Natural killer cell (primary cell): ENCODE results near the gene SMURF2. TPM values are rescaled to one million over a fixed set of nuclear protein-coding genes. Genes with fewer than 3 reads are reported as not detected.

ENCODE experiments used
- ATAC-seq, 3 donors: fragments of 150-1000 bp in 2 of 3; fragments of 200-7000 bp in 1 of 3; cut with Tn5 transposase; 1 replicate in 1 of 3; 2 replicates in 2 of 3; pipeline ENCODE4 v1.10.0; 2021; ENCODE audit warnings: mild to moderate bottlenecking in 2 of 3, moderate library complexity in 2 of 3
- DNase-seq, 2 donors: peaks; one replicate each; pipeline versions ENCODE4 v3.0.0 to v3.0.0-alpha.2; 2013 to 2021; ENCODE audit warnings: mixed read lengths in 1 of 2
- H3K27ac ChIP-seq: one replicate; pipeline ENCODE4 v1.5.1; 2013; ENCODE audit warnings: mild to moderate bottlenecking, low read length
- H3K27me3 ChIP-seq: one replicate; pipeline ENCODE4 v1.6.1; 2013; ENCODE audit warnings: low read length; ENCODE audit not compliant: control insufficient read depth, insufficient read depth
- H3K36me3 ChIP-seq: one replicate; pipeline ENCODE4 v1.6.1; 2013; ENCODE audit warnings: low read length; ENCODE audit not compliant: control insufficient read depth, insufficient read depth
- H3K4me1 ChIP-seq: one replicate; pipeline ENCODE4 v1.6.1; 2013; ENCODE audit warnings: low read length; ENCODE audit not compliant: control insufficient read depth, insufficient read depth
- H3K4me3 ChIP-seq: one replicate; pipeline ENCODE4 v1.5.1; 2013; ENCODE audit warnings: low read length
- H3K9me3 ChIP-seq: one replicate; pipeline ENCODE4 v1.6.1; 2013; ENCODE audit warnings: low read length; ENCODE audit not compliant: control insufficient read depth, insufficient read depth
- H3K27ac Mint-ChIP-seq, 2 donors: one replicate each; pipeline ENCODE4 v1.8.0; 2022; ENCODE audit warnings: mild to moderate bottlenecking in 2 of 2, mixed read lengths in 2 of 2, moderate library complexity in 1 of 2
- H3K27me3 Mint-ChIP-seq, 2 donors: one replicate each; pipeline ENCODE4 v1.8.0; 2022; ENCODE audit warnings: low read depth in 2 of 2, mixed read lengths in 2 of 2
- H3K36me3 Mint-ChIP-seq: one replicate; pipeline ENCODE4 v1.8.0; 2022; ENCODE audit warnings: mixed read lengths
- H3K4me1 Mint-ChIP-seq, 2 donors: one replicate each; pipeline ENCODE4 v1.8.0; 2022; ENCODE audit warnings: mixed read lengths in 2 of 2
- H3K4me3 Mint-ChIP-seq: one replicate; pipeline ENCODE4 v1.8.0; 2022; ENCODE audit warnings: mild to moderate bottlenecking, moderate library complexity, mixed read lengths
- H3K9me3 Mint-ChIP-seq, 2 donors: one replicate each; pipeline ENCODE4 v1.8.0; 2022; ENCODE audit warnings: mixed read lengths in 2 of 2
- WGBS: methylation state at CpG from one replicate; pipeline ENCODE4 v1.1.7; 2013; ENCODE audit warnings: missing lambda C conversion rate; ENCODE audit not compliant: insufficient coverage; 5-methylcytosine and 5-hydroxymethylcytosine counted together
- intact Hi-C: fragments of 100-400 bp; cut with micrococcal nuclease; formaldehyde crosslinking; loops from one replicate; pipeline ENCODE4 v1.14.2; 2022
- total RNA-seq, 4 donors: library from RNA; stranded (reverse); fragments of 120-200 nt in 1 of 4; gene quantifications; one replicate each; pipeline versions ENCODE4 v1.2.3 to v1.2.4, GENCODE V29; 2013 to 2022
- TF ChIP-seq, protein P1 (sequence below): fragments of 200-600 bp; IDR thresholded peaks from one replicate; pipeline ENCODE4 v1.8.0; 2022; ENCODE audit warnings: antibody characterized with exemption

The SMURF2 gene
- total RNA-seq, 3 donors from 2014 or later (not counting 1 experiment from before 2014, with no cell fraction given), result 43.8 to 54.5 (median 46.5) TPM

DNA sequence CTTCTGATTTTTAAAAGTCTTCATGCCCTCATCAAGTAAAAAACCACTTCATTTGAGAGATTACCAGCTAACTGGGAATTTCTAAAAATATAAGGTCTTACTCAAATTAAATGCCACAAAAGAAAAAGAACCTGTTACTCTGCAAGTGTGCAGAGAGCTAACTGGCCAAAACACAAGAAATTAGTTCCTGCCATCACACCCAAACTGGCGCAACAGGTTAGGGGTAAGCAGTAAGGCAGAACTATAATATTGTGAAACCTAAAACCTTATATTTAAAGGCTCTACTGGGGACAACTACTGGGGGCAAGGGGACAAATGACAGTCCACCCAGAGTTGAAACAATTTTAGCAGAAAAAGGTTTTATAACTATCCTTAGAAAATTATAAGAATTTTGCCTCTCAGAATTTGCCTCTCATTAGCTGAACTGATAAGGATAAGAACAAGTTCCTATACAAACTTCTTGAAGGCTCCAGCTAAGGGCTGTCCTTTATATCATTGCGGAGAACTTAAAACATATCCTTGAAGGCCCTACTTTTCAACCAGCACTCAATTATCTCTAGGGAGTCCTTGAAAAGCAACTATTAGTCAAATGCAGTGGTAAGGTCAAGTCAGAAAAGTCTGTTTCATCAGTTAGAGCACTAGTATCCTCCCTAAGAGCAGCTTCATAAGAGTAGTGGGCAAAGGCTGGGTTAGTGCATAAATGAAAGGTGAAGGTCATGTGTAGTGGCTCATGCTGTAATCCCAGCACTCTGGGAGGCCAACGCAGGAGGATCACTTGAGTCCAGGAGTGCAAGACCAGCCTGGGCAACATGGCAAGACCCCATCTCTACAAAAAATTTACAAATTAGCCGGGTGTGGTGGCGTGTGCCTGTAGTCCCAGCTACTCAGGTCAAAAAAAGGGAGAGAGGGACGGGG lies 31.5 kb downstream of the SMURF2 start:
- Histone ChIP-seq H3K36me3 (no peaks in the 10 kb centered on the region), H3K27me3 (no peaks in the 10 kb centered on the region), H3K27ac (no peak overlapping the region), H3K4me1 (peaks cover 13% of the 10 kb centered on the region), H3K9me3 (no peaks in the 10 kb centered on the region), H3K4me3 (no peak overlapping the region)
- Mint-ChIP-seq H3K4me3 (peak overlapping the region; percentile 26), H3K36me3 (no peaks in the 10 kb centered on the region), H3K9me3 (no peaks in the 10 kb centered on the region), H3K27me3 (no peaks in the 10 kb centered on the region), H3K4me1 (peaks cover 81 to 84% of the 10 kb centered on the region in 2 donors), H3K27ac (peak overlapping the region; percentile 21 to 72)
- DNase-seq (no peak), ATAC-seq (no peak)
- TF ChIP-seq, protein P1, sequence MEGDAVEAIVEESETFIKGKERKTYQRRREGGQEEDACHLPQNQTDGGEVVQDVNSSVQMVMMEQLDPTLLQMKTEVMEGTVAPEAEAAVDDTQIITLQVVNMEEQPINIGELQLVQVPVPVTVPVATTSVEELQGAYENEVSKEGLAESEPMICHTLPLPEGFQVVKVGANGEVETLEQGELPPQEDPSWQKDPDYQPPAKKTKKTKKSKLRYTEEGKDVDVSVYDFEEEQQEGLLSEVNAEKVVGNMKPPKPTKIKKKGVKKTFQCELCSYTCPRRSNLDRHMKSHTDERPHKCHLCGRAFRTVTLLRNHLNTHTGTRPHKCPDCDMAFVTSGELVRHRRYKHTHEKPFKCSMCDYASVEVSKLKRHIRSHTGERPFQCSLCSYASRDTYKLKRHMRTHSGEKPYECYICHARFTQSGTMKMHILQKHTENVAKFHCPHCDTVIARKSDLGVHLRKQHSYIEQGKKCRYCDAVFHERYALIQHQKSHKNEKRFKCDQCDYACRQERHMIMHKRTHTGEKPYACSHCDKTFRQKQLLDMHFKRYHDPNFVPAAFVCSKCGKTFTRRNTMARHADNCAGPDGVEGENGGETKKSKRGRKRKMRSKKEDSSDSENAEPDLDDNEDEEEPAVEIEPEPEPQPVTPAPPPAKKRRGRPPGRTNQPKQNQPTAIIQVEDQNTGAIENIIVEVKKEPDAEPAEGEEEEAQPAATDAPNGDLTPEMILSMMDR, result no peak
- 100% methylated on average over 1 of the region's 6 CpGs for WGBS
- intact Hi-C loops, result no loop called here

DNA sequence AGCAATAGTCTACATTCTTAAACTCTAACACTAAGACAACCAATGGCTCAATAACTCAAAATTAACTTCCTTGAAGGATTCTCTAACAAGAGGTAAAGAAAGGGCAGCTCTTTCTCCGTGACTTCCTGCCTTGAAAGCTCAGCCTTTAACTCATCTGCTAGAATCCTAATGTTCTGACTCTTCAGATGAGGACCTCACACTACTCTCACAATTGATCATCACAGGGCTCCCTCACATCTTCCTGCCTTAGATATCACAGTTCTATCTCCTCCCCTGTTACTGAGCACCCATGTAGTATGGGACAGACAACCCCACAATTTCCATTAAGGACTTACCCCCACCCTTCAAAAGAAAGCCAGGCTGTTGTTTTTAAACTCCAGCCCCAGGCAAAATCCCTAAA lies 33.5 kb downstream of the SMURF2 start:
- H3K9me3 Mint-ChIP-seq, result no peaks in the 10 kb centered on the region
- Histone ChIP-seq H3K36me3 (peaks cover under 1% of the 10 kb centered on the region), H3K9me3 (no peaks in the 10 kb centered on the region), H3K4me1 (peaks cover 8% of the 10 kb centered on the region), H3K27ac (no peak overlapping the region), H3K27me3 (no peaks in the 10 kb centered on the region), H3K4me3 (no peak overlapping the region)
- 57% methylated on average over 1 of the region's 1 CpG for WGBS
- no peaks in the 10 kb centered on the region for H3K27me3 Mint-ChIP-seq
- H3K4me3 Mint-ChIP-seq, result peak overlapping the region; percentile 8
- H3K36me3 Mint-ChIP-seq, result no peaks in the 10 kb centered on the region
- ATAC-seq (peak; percentile 37 to 53 (median 52)), DNase-seq (peak in 1 of 2 donors; percentile 20)
- TF ChIP-seq, protein P1, result no peak
- H3K27ac Mint-ChIP-seq, result peak overlapping the region; percentile 32 to 65
- peaks cover 73 to 74% of the 10 kb centered on the region in 2 donors for H3K4me1 Mint-ChIP-seq
- intact Hi-C loops, result no loop called here

DNA sequence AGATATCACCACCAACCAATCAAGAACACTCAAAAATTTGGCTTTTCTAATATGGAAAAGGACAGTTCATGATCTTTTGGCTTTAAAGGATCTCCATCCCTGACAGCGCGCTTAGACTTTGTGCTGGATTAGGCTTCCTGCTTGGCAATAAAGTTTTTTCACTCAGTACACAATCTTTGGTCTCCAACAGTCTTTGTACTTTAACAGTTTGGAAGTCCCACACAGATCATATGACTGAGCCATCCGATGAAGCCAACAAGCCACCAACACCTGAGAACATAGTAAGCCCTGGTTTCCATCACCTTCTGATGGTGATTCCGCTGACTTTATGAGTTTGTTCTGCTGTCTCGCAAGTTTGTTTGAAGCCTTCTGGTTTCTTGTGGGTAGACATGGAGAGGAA lies 34.3 kb downstream of the SMURF2 start:
- no peaks in the 10 kb centered on the region for H3K36me3 Mint-ChIP-seq
- TF ChIP-seq, protein P1, result no peak
- Histone ChIP-seq H3K9me3 (no peaks in the 10 kb centered on the region), H3K4me3 (no peak overlapping the region), H3K4me1 (peaks cover 8% of the 10 kb centered on the region), H3K36me3 (peaks cover 2% of the 10 kb centered on the region), H3K27me3 (no peaks in the 10 kb centered on the region), H3K27ac (no peak overlapping the region)
- ATAC-seq, result peak; percentile 55 to 73 (median 55)
- peak in 1 of 2 donors; percentile 20 for DNase-seq
- no peaks in the 10 kb centered on the region for H3K27me3 Mint-ChIP-seq
- H3K4me3 Mint-ChIP-seq, result no peak overlapping the region
- intact Hi-C loops, result no loop called here
- H3K9me3 Mint-ChIP-seq, result no peaks in the 10 kb centered on the region
- peak overlapping the region; percentile 32 to 65 for H3K27ac Mint-ChIP-seq
- peaks cover 73 to 74% of the 10 kb centered on the region in 2 donors for H3K4me1 Mint-ChIP-seq
- WGBS, result 85% methylated on average over 5 of the region's 5 CpGs
